Measurements from ENCODE around the gene BRME1. TPM values are rescaled to one million over a fixed set of nuclear protein-coding genes. Genes with fewer than 3 reads are reported as not detected.

BRME1 gene
- total RNA-seq, 1 experiment from 2014 or later, result 13.9 TPM

DNA sequence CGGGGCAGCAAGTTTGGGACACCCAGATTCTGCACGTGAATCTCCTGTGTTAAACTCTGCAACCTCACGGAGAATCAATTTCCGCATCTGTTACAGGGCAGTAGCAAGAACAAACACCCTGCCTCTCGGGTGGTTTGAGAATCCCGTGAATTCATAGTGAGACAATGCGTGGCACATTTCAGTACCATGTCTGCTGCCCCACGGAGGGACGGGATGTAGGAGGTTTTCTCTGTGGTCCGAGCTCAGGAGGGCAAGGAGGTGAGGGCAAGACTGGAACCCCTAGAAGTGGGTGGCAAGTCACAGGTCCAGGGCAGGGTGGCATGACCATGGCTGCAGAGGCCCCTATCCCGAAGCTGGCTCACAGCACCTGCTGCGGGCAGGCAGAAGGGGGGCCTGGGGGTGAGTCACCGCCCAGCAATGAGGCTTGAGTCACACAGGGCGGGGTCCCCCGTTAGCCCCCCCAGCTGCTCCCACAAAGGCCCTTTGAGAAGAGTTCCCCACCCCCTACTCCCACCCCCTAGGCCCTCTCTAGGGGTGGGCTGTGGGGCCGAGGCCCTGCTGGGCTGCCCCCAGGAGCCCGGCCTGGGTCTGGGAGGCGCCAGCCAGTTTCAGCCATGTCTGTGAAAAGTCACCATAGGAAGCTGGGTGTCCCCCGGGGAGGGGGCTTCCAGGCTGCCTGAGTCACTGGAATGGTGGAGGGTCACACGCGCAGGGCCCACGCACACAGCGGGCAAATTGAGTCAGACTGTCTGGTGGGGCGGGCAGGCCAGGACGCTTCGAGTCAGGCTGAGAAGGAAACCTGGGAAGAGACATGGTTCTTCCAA lies 54.8 kb downstream of the BRME1 start:
- no peaks in the 10 kb centered on the region for H3K9me2 ChIP-seq (ENCODE audit: insufficient read depth)
- DNase-seq, result peak; percentile 96
- ChIA-PET POLR2A (ENCODE audit: unreplicated experiment) (interaction anchor here (0.6 to 3.5 kb wide), 6 partner anchors 9 to 712 kb away, joined by 4 to 39 read pairs (median 6); no protein-coding TSS in a partner anchor), CTCF (interaction anchor here (0.5 to 1.4 kb wide), 2 partner anchors 11 to 384 kb away, joined by 5 to 10 read pairs; no protein-coding TSS in a partner anchor)
- H2AFZ ChIP-seq, result peak overlapping the region; percentile 67
- H3K27ac ChIP-seq, result peak overlapping the region; percentile 97
- BruUV-seq (replicated peaks), result TSS peak; percentile 2
- intact Hi-C loops (cut with micrococcal nuclease; ENCODE audit: unreplicated experiment), result loop anchor here (1.0 to 5.0 kb wide), 4 partner anchors 8 to 699 kb away; partner anchors contain the start of genes IER2 and STX10
- TF ChIP-seq EZH2 (IDR thresholded peaks at IDR 0.05; ENCODE audit: low read depth) (no peak), CTCF (conservative IDR thresholded peaks at IDR 0.05) (0 out of 2 replicates have a peak, but pooled peaks have one; percentile 18)
- H3K4me1 ChIP-seq (replicated peaks; ENCODE audit: insufficient read depth), result peaks cover 68% of the 10 kb centered on the region
- H4K20me1 ChIP-seq (ENCODE audit: insufficient read depth), result no peaks in the 10 kb centered on the region
- H3K9me3 ChIP-seq (ENCODE audit: insufficient read depth, low read depth), result no peaks in the 10 kb centered on the region
- peak overlapping the region; percentile 56 for H3K4me3 ChIP-seq
- H3K4me2 ChIP-seq, result peak overlapping the region; percentile 80
- H3K36me3 ChIP-seq (ENCODE audit: low read depth), result no peaks in the 10 kb centered on the region
- H3F3A ChIP-seq (ENCODE audit: insufficient read depth, low read depth), result peaks cover 83% of the 10 kb centered on the region
- no peaks in the 10 kb centered on the region for H3K27me3 ChIP-seq (ENCODE audit: insufficient read depth, low read depth)
- H3K79me2 ChIP-seq (ENCODE audit: low read depth), result 0 out of 2 replicates have a peak, but pooled peaks cover 5% of the 10 kb centered on the region

DNA sequence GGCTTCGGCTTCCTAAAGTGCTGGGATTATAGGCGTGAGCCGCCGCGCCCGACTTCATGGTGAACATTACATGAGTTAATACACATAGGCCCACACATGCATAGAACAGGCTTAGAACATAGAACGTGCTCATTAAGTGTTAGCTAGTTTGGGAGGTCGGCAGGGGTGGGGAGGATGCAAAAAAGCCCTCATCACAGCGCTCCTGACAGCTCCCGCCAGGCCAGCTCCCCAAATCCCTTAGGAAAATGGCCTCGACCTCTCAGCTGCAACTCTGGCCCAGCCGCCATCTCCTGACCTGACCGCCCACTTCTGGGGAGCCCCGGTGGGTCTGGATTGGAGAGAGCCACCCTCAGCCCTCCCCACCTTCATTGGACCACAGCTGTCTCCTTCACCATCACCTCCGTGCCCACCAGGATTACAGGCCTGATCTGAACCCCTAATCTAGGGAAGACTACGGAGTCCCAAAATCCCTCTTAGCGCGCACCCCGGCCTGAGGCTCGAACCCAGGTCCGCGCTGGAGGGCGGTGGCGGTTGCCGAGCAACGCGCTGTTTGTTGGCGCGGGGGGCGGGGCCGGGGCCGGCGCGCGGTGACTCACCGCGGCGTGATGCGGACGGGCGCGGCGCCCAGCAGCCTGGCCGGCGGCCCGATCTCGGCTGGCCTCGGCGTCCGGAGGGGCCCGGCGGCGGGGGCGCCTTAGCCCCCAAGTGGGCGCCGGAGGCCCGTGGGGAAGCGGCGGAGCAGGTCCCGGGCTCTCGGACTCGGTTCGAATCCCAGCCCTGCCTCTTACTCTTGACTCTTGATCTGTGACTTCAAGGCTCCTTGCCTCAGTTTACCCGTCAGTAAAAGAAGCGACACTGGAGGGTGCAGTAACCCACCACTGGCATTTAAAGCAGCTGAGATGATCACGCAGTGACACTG lies 55.7 kb downstream of the BRME1 start:
- H3K9me2 ChIP-seq (ENCODE audit: insufficient read depth), result no peaks in the 10 kb centered on the region
- peak overlapping the region; percentile 97 for H3K27ac ChIP-seq
- POLR2A ChIA-PET (ENCODE audit: unreplicated experiment), result interaction anchor here (0.6 to 3.5 kb wide), 5 partner anchors 8 to 63 kb away, joined by 4 to 39 read pairs (median 5); partner anchors contain the start of gene ZSWIM4
- H3K9me3 ChIP-seq (ENCODE audit: insufficient read depth, low read depth), result no peaks in the 10 kb centered on the region
- TSS peak; percentile 60 for BruUV-seq (replicated peaks)
- peak overlapping the region; percentile 80 for H3K4me2 ChIP-seq
- H3K27me3 ChIP-seq (ENCODE audit: insufficient read depth, low read depth), result no peaks in the 10 kb centered on the region
- intact Hi-C loops (cut with micrococcal nuclease; ENCODE audit: unreplicated experiment), result loop anchor here (5.0 to 10.0 kb wide), 3 partner anchors 678 to 1065 kb away; partner anchors contain the start of genes IER2 and STX10
- DNase-seq, result peak; percentile 49 to 87
- H3F3A ChIP-seq (ENCODE audit: insufficient read depth, low read depth), result peaks cover 83% of the 10 kb centered on the region
- TF ChIP-seq CTCF (conservative IDR thresholded peaks at IDR 0.05) (no peak; the same call in 1 of the 2 replicates), EZH2 (IDR thresholded peaks at IDR 0.05; ENCODE audit: low read depth) (no peak)
- H4K20me1 ChIP-seq (ENCODE audit: insufficient read depth), result no peaks in the 10 kb centered on the region
- CTCF ChIA-PET, result interaction anchor here (0.5 kb wide), 1 partner anchor 383 kb away, joined by 10 read pairs; no protein-coding TSS in a partner anchor
- H3K36me3 ChIP-seq (ENCODE audit: low read depth), result no peaks in the 10 kb centered on the region
- peak overlapping the region; percentile 56 for H3K4me3 ChIP-seq
- 0 out of 2 replicates have a peak, but pooled peaks cover 5% of the 10 kb centered on the region for H3K79me2 ChIP-seq (ENCODE audit: low read depth)
- no peak overlapping the region; the same call in 1 of the 2 replicates for H2AFZ ChIP-seq
- H3K4me1 ChIP-seq (replicated peaks; ENCODE audit: insufficient read depth), result peaks cover 75% of the 10 kb centered on the region
